ENCODE measurements around the gene SULT2B1. TPM values are rescaled to one million over a fixed set of nuclear protein-coding genes. Genes with fewer than 3 reads are reported as not detected.

Gene SULT2B1
- total and polyA plus RNA-seq, 5 donors from 2014 or later: 0.16 to 0.82 TPM; not detected in 3

DNA sequence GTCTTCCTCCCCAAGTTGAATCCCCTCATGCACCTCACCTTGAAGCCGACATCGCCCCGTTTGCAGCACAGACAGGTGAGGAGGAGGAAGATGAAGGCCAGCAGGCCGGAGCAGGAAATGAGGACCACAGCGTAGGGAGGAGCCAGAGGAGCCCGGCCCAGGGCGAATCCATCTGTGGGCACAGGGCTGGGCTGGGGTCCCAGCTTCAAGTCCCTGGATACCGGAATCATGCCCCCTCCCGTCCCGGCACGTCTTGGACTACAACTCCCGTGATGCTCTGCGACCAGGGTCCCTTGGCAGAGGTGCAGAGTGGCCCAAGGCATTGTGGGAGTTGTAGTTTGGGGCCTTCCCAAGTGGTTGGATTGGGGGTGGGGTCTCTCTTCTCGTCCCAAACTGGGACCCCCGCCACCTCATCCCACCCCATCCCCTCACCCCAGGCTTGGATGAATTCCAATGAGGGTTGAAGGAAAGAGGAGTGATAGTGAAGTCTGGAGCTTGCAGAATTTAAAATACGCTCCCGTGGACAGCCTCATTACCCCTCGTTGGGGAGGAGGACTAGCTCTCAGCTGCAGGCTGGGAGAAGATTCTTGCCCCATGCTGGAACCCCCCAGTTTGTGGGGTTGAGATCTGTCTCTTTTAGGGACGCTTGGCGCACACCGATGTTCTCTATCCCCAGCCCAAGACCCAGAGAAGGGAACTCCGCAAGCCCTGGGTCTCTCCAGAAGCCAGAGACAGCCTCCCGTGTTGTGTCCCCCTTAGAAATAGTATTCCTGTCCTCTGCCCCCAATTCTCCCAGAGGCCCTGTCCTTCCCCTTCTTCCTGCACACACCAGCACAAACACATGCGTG is 41.3 kb upstream of the SULT2B1 start:
- peak overlapping the region; percentile 68 for H3K4me3 ChIP-seq (ENCODE audit: low read depth, low read length)
- no peaks in the 10 kb centered on the region for H3K27me3 ChIP-seq (ENCODE audit: control insufficient read depth, insufficient read depth, low read length)
- Mint-ChIP-seq H3K9me3 (no peaks in the 10 kb centered on the region), H3K4me3 (peak overlapping the region; percentile 82 to 92 (median 88)), H3K36me3 (peaks cover 5% of the 10 kb centered on the region), H3K27me3 (peaks cover 10% of the 10 kb centered on the region), H3K27ac (peak overlapping the region; percentile 47 to 81 (median 73)), H3K4me1 (peaks cover 0 to 19% (median 5%) of the 10 kb centered on the region in 4 donors)
- H3K27ac ChIP-seq (ENCODE audit: insufficient read depth, low read length, poor library complexity, severe bottlenecking): peak overlapping the region; percentile 66
- DNase-seq (peak; percentile 70 to 80 (median 77)), ATAC-seq (ENCODE audit: low read depth in 2 of 2) (peak; percentile 62)
- H3K9me3 ChIP-seq (ENCODE audit: control insufficient read depth in 2 of 2, low read length in 2 of 2): no peaks in the 10 kb centered on the region
- peaks cover 34% of the 10 kb centered on the region for H3K4me1 ChIP-seq (ENCODE audit: control insufficient read depth, insufficient read depth, low read length, poor library complexity, severe bottlenecking)
- H3K36me3 ChIP-seq (ENCODE audit: control insufficient read depth, insufficient read depth, low read length): no peaks in the 10 kb centered on the region

DNA sequence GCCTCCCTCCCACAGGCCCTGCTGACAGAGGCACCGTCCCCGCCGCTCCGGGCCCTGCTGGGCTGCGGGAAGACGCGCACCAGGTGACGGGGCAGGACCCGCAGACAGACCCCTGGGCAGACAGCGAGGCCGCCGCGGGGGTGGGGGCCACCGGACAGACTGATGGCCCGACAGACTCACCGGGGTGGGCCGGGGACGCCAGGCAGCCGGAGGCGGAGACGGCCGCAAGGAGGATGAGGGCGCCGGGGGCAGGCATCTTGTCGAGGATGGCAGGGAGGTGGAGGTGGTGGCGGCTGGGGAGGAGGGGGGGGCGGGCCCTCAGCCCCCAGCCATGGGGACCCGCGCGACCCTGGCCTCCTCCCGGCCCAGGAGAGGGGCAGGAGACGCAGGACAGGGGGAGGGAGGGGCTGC is 40.6 kb upstream of the SULT2B1 start:
- no peak for ATAC-seq (ENCODE audit: low read depth in 2 of 2)
- Mint-ChIP-seq H3K9me3 (no peaks in the 10 kb centered on the region), H3K27me3 (peaks cover 10% of the 10 kb centered on the region), H3K27ac (no peak overlapping the region), H3K4me1 (peaks cover 0 to 19% (median 5%) of the 10 kb centered on the region in 4 donors), H3K4me3 (peak overlapping the region in 2 of 4 donors; percentile 82 to 90), H3K36me3 (peaks cover 5% of the 10 kb centered on the region)
- H3K9me3 ChIP-seq (ENCODE audit: control insufficient read depth in 2 of 2, low read length in 2 of 2): no peaks in the 10 kb centered on the region
- peaks cover 34% of the 10 kb centered on the region for H3K4me1 ChIP-seq (ENCODE audit: control insufficient read depth, insufficient read depth, low read length, poor library complexity, severe bottlenecking)
- H3K27ac ChIP-seq (ENCODE audit: insufficient read depth, low read length, poor library complexity, severe bottlenecking): peak overlapping the region; percentile 66
- no peaks in the 10 kb centered on the region for H3K27me3 ChIP-seq (ENCODE audit: control insufficient read depth, insufficient read depth, low read length)
- no peaks in the 10 kb centered on the region for H3K36me3 ChIP-seq (ENCODE audit: control insufficient read depth, insufficient read depth, low read length)
- DNase-seq: peak in 1 of 3 donors; percentile 36
- H3K4me3 ChIP-seq (ENCODE audit: low read depth, low read length): no peak overlapping the region

DNA sequence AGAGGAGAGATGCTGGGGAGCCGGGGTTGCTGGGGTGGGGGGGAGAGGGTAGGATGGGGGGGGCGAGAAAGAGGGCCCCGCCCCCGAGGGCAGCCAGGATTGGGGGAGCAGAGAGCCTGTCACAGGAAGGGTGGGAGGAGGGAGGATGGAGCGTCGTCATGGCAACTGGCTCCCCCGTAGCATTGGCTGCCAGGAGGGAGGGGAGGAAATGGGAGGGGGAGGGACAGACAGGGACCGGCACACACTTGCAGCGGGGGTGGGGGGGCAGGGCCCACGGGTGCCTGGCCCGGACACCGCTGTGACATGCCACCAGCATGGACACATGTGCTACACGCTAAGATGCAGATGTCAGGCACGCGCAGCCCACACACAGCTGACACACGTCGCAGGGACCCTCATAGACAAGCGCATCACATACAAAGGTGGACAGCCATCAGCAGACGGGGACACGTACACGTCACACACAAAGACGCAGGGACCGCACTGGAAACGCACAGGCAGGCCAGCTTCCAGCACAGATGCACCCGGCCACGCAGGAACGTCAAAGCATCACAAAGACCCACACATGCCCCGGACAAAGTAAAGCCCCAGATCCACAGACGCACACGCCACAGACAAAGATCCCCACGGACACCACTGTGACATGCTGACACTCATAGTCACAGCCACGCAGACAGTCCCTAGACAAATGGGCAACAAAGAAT is 40.0 kb upstream of the SULT2B1 start, which contains the start of gene LMTK3:
TSS of gene LMTK3 (minus strand) at position 36 of the 704 bp plus-strand sequence. CDS start 259 bp downstream, outside the sequence.
- Mint-ChIP-seq H3K27me3 (peaks cover 10% of the 10 kb centered on the region), H3K9me3 (no peaks in the 10 kb centered on the region), H3K4me3 (peak within 1 kb of the TSS; percentile 82 to 92 (median 88)), H3K36me3 (peaks cover 5% of the 10 kb centered on the region), H3K27ac (peak within 1 kb of the TSS; percentile 47 to 81 (median 73)), H3K4me1 (peaks cover 0 to 19% (median 5%) of the 10 kb centered on the region in 4 donors)
- ATAC-seq (ENCODE audit: low read depth in 2 of 2): peak; percentile 59 to 62
- Histone ChIP-seq H3K4me1 (ENCODE audit: control insufficient read depth, insufficient read depth, low read length, poor library complexity, severe bottlenecking) (peaks cover 34% of the 10 kb centered on the region), H3K36me3 (ENCODE audit: control insufficient read depth, insufficient read depth, low read length) (no peaks in the 10 kb centered on the region), H3K4me3 (ENCODE audit: low read depth, low read length) (peak within 1 kb of the TSS; percentile 68), H3K27ac (ENCODE audit: insufficient read depth, low read length, poor library complexity, severe bottlenecking) (peak within 1 kb of the TSS; percentile 66), H3K9me3 (ENCODE audit: control insufficient read depth in 2 of 2, low read length in 2 of 2) (no peaks in the 10 kb centered on the region), H3K27me3 (ENCODE audit: control insufficient read depth, insufficient read depth, low read length) (no peaks in the 10 kb centered on the region)
- peak; percentile 81 to 94 (median 85) for DNase-seq

DNA sequence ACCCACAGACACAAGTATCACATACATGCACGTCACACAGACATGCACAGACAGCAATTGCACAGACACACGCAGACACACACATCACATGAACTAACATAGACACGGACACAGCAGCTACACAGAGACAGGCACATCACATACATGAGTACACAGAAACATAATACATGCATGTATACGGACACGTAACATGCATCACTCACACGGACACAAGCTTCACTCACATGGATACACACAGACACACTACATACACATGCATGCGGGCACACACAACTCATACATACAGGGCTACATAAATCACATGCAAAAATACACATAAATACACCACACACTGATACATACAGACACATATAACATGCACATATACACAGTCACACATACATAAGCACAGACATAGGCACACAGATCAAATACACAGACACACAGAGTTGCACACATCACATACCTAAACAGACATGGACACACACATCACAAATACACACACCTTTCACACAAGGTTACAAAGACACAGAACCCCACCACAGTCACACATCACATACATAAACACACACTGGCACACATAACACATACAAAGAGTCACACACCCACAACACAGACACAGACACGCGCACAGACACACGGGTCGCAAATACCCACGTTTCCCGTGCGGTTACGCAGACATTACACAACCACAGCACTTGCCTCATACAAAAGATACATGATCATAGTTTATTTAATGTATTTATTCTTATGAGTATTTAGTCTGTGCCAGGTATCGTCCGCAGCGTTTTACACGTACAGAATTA is 39.3 kb upstream of the SULT2B1 start:
- Histone ChIP-seq H3K27me3 (ENCODE audit: control insufficient read depth, insufficient read depth, low read length) (no peaks in the 10 kb centered on the region), H3K4me3 (ENCODE audit: low read depth, low read length) (peak overlapping the region; percentile 14), H3K36me3 (ENCODE audit: control insufficient read depth, insufficient read depth, low read length) (no peaks in the 10 kb centered on the region), H3K9me3 (ENCODE audit: control insufficient read depth in 2 of 2, low read length in 2 of 2) (no peaks in the 10 kb centered on the region), H3K4me1 (ENCODE audit: control insufficient read depth, insufficient read depth, low read length, poor library complexity, severe bottlenecking) (peaks cover 34% of the 10 kb centered on the region), H3K27ac (ENCODE audit: insufficient read depth, low read length, poor library complexity, severe bottlenecking) (peak overlapping the region; percentile 66)
- Mint-ChIP-seq H3K9me3 (no peaks in the 10 kb centered on the region), H3K27ac (no peak overlapping the region), H3K36me3 (peaks cover 4% of the 10 kb centered on the region), H3K4me3 (no peak overlapping the region), H3K27me3 (peaks cover 8% of the 10 kb centered on the region), H3K4me1 (peaks cover 0 to 19% (median 5%) of the 10 kb centered on the region in 4 donors)
- no peak for ATAC-seq (ENCODE audit: low read depth in 2 of 2)
- no peak for DNase-seq

DNA sequence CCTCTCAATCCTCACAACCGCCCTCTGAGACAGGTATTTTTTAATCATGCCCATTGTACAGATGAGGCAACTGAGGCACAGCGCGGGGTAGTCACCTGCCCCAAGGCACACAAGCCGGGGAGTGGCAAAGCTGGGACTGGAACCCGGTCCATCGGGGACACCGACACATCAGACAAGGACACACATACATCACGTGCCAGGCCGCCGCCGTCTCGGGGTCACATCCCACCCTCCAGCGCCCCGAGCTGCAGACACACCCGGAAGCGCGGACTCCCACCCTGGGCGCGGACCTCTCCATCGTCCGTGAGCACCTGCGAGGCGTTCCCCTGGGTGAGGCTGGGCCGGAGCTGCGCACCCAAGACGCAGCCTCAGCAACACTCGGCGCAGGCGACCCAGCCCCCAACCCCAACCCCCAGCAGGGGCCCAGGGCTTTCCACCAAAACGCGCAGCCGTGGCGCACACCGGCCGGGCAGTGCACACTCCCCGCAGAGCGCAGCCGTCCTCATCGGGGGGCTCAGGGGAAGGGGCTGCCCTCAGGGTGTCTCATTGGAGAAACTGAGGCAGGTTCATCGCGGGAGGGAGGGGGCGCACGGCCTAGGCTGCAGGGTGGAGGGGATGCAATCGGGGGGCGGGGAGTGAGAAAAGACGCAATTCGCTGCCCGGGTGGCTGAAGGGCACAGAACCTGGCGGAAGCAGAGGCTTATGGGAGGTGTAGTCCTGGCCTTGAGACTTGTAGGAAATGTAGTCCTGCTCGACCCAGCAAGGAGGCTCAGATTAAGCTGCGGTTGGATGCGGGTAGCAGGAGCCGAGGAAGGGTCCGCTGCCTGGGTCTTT is 38.5 kb upstream of the SULT2B1 start:
- H3K4me1 ChIP-seq (ENCODE audit: control insufficient read depth, insufficient read depth, low read length, poor library complexity, severe bottlenecking): peaks cover 34% of the 10 kb centered on the region
- Mint-ChIP-seq H3K27ac (peak overlapping the region; percentile 71 to 95 (median 82)), H3K4me1 (peaks cover 0 to 19% (median 5%) of the 10 kb centered on the region in 4 donors), H3K4me3 (no peak overlapping the region), H3K9me3 (no peaks in the 10 kb centered on the region), H3K36me3 (no peaks in the 10 kb centered on the region), H3K27me3 (peaks cover 11% of the 10 kb centered on the region)
- ATAC-seq (ENCODE audit: low read depth in 2 of 2) (peak; percentile 72 to 77), DNase-seq (peak; percentile 65 to 87 (median 76))
- peak overlapping the region; percentile 66 for H3K27ac ChIP-seq (ENCODE audit: insufficient read depth, low read length, poor library complexity, severe bottlenecking)
- H3K4me3 ChIP-seq (ENCODE audit: low read depth, low read length): peak overlapping the region; percentile 14
- H3K27me3 ChIP-seq (ENCODE audit: control insufficient read depth, insufficient read depth, low read length): no peaks in the 10 kb centered on the region
- H3K36me3 ChIP-seq (ENCODE audit: control insufficient read depth, insufficient read depth, low read length): no peaks in the 10 kb centered on the region
- H3K9me3 ChIP-seq (ENCODE audit: control insufficient read depth in 2 of 2, low read length in 2 of 2): no peaks in the 10 kb centered on the region

DNA sequence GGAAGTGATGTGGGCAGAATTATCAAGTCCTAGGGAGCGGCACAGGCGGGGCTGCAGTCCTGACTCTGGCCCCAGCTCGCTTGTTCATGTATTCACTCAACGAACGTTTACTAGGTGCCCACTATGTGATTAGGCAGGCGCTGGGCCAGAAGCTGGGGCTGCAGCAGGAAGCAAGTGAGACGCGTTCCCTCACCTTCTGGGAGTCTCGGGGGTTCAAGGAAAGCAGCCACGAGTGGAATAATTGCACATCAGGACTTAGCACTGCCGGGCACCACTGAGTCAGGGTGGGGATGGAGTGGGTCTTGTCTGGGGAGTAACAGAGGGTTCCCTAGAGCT is 37.9 kb upstream of the SULT2B1 start:
- Mint-ChIP-seq H3K9me3 (no peaks in the 10 kb centered on the region), H3K27ac (peak overlapping the region in 1 of 3 donors; percentile 71), H3K4me1 (peaks cover 0 to 19% (median 5%) of the 10 kb centered on the region in 4 donors), H3K4me3 (peak overlapping the region in 1 of 4 donors; percentile 8), H3K27me3 (peaks cover 11% of the 10 kb centered on the region), H3K36me3 (no peaks in the 10 kb centered on the region)
- Histone ChIP-seq H3K27me3 (ENCODE audit: control insufficient read depth, insufficient read depth, low read length) (no peaks in the 10 kb centered on the region), H3K27ac (ENCODE audit: insufficient read depth, low read length, poor library complexity, severe bottlenecking) (no peak overlapping the region), H3K36me3 (ENCODE audit: control insufficient read depth, insufficient read depth, low read length) (no peaks in the 10 kb centered on the region), H3K4me1 (ENCODE audit: control insufficient read depth, insufficient read depth, low read length, poor library complexity, severe bottlenecking) (peaks cover 34% of the 10 kb centered on the region), H3K9me3 (ENCODE audit: control insufficient read depth in 2 of 2, low read length in 2 of 2) (no peaks in the 10 kb centered on the region), H3K4me3 (ENCODE audit: low read depth, low read length) (peak overlapping the region; percentile 11)
- DNase-seq (no peak), ATAC-seq (ENCODE audit: low read depth in 2 of 2) (no peak)
